GM21529 (cell line): ENCODE data around the gene POR.

Experiments used
- ATAC-seq: cut with Tn5 transposase; IDR thresholded peaks from one replicate; pipeline ENCODE4 v1.9.1; 2021; ENCODE audit not compliant: unreplicated experiment

The POR gene

GRCh38 chr7:75950111-75950681, 35.2 kb downstream of the POR start:
- ATAC-seq, result no peak

GRCh38 chr7:75951506-75951905, 36.6 kb downstream of the POR start:
- no peak for ATAC-seq

DNA sequence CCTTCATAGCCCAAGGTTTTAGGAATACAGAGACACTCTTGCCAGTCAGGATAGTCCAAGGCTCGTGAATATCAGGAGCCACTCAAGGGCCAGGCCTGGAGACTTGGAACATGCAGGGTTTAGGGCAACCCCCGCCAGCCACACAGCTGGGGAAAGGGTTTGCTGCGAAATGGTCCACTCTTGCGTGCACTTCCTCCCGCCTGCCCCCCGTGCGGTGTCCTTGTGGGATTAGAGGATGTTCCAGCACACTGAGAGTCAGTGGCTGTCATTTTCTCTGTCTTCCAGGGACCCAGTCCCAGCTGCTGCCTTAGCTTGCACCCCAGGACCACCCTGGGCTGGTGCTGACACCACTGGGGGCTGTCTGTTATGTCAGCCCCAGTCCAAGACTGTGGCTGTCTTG, 38.5 kb downstream of the POR start:
- ATAC-seq, result no peak

DNA sequence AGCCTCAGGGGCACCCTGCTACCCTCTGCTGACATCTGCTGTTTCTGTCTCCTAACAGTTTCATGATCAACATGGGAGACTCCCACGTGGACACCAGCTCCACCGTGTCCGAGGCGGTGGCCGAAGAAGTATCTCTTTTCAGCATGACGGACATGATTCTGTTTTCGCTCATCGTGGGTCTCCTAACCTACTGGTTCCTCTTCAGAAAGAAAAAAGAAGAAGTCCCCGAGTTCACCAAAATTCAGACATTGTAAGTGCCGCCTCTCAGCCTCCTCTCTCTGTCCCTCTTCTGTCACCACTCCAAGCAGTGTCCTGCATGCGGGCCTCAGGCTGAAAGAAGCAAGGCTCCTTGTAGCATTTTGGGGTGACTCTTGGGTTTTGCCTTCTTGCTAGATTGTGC, 39.0 kb downstream of the POR start:
- no peak for ATAC-seq

- ATAC-seq, result no peak
Measured at GRCh38 chr7:75955331-75955955, 40.5 kb downstream of the POR start.

GRCh38 chr7:75957021-75957736, 42.2 kb downstream of the POR start:
- no peak for ATAC-seq

- no peak for ATAC-seq
Measured at GRCh38 chr7:75958802-75959543, 44.0 kb downstream of the POR start.

- ATAC-seq, result no peak
Measured at GRCh38 chr7:75960372-75960771, 45.4 kb downstream of the POR start.

DNA sequence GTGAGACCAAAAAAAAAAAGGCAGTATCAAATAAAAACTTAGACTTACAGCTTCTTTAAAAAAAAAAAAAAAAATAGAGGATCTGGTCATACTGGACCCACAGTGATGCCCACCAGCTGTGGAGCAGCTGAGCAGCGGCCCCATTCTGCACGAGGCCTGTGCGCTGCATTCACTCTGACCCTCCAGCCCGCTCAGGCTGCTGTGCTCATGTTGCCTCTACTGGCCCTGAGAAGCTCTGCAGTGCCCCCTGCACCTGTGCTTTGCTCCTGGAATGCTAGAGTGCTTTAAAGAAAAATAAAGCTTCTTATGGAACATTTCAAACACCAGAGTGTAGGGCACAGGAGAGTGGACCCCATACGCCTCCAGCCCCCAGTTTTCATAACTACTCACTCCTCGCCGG, 46.3 kb downstream of the POR start:
- ATAC-seq, result no peak

- ATAC-seq, result no peak
Measured at GRCh38 chr7:75962607-75963380, 47.8 kb downstream of the POR start.

- no peak for ATAC-seq
Measured at GRCh38 chr7:75963381-75963995, 48.5 kb downstream of the POR start.

- ATAC-seq, result no peak
Measured at GRCh38 chr7:75965617-75966016, 50.7 kb downstream of the POR start.

GRCh38 chr7:75966190-75966961, 51.4 kb downstream of the POR start:
- no peak for ATAC-seq

DNA sequence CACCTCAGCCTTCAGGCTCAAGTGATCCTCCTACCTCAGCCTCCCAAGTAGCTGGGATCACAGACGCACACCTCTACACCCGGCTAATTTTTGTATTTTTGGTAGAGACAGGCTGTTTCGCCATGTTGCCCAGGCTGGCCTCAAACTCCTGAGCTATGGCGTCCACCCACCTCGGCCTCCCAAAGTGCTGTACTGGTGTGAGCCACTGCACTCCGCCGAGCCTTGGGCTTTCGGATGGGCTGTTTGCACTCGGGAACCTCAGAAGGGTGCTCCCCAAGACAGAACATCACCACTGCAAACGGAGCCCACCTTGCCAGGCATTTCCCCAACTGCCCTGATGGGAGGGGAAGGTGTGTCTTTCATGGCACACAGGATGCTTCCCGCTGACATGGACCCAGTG, 52.1 kb downstream of the POR start:
- no peak for ATAC-seq

- ATAC-seq, result no peak
Measured at GRCh38 chr7:75967487-75967997, 52.6 kb downstream of the POR start.

DNA sequence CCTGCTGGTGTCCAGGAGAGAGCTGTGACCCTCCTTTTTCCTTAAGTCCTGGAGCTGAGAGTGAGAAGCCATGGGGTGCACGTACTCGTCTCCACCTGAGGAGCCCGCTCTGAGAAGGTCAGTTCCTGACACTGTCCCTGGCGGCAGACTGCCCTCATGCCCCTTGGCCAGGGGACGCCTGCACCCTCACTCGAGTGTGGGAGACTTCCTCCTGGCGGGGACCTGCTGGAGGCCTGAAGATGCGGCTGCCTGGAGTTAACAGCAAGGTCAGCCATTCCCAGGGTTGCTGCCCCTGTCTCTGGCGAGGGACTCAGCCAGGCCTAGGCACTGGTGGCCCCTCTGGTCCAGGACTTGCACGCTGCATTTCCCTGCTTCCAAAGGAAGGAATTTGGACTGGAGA, 53.1 kb downstream of the POR start:
- ATAC-seq, result no peak

DNA sequence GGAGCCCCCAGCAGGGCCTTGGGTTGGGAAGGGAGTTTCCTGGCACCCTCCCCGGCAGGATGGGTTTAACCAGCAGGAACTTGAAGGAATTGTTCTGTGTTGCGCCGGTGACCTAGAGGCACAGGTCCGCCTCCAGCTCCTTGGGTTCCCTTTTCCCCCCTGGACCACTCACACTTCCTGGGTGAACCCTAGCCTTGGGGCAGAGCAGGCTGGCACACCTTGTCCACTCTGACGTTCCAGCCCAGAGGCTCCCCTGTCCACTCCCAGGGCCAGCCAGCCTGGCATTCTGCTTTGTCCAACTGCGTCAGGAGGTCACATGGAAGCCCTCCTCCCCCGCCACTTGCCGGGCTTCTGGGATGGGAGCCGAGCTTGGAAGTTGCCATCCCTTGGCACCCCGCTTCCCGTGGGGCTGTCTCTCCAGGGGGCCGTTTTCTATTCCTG, 53.6 kb downstream of the POR start:
- no peak for ATAC-seq

DNA sequence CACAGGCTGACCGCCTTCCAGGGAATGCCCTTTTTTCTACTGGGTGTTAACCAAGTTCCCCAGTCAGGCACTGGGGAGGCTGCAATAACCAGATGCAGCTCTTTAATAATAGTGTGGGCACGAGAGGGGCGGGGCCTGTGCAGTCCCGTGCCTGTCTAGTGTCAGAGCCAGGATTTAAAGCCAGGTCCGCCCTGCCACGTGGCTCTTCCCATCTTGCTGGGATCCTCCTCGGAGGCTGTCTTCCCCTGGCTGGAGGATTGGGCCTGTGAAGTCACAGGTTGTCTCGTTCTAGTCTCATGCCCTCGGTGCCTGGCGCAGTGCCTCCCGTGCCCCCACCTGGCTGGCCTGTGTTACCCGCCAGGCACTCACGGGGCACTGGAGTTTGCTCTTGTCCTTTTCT, 54.2 kb downstream of the POR start:
- no peak for ATAC-seq

DNA sequence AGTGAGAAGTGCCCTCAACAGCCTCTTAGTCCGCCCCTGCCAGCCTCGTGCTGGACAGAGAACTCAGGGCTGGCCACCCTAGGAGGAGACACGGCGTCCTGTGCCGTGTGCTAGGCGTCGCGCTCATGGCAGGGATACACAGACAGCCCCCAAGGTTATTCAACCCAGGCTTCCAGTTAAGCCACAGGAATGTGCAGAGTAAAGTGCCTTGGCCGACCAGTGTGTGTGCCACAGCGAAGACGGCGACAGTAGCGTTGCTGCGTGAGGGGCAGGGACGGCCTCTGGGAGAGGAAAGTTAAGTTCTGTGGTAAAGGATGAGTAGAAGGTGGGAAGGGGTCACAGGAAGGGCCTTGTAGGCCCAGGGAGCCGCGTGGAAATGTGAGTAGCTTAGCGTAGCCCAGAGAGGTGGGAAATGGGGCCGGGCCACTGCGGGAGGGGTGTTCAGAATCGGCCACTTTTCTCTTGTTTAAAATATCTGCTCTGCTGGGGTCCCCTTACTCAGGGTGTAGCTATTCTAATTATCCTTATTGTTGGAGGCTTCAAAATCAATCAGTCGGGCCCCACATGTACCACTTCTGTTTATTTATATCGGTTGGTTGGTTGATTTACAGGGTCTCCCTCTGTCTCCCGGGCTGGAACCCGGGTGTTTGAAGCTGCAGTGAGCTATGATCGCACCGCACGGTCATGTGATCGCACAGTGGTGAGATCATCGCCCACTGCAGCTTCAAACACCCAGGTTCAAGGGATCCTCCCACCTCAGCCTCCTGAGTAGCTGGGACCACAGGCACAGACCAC, 54.9 kb downstream of the POR start:
- no peak for ATAC-seq
